Thyroid gland (tissue), 4 donors: ENCODE measurements around the gene GNB5. TPM values are rescaled to one million over a fixed set of nuclear protein-coding genes. Genes with fewer than 3 reads are reported as not detected.

Experiments used
- DNase-seq, 2 donors: peaks; one replicate each; pipeline ENCODE4 v3.0.0-alpha.2; 2019
- H3K27ac ChIP-seq, 3 donors: fragments of 200-600 bp; sonication (generic); 1 replicate in 2 of 3; 2 replicates in 1 of 3; pipeline ENCODE4 v1.5.1; 2016 to 2019; ENCODE audit warnings: mild to moderate bottlenecking in 1 of 3, moderate library complexity in 1 of 3
- H3K27me3 ChIP-seq: fragments of 200-600 bp; sonication (generic); one replicate; pipeline ENCODE4 v1.5.1; 2019
- H3K36me3 ChIP-seq, 2 donors: fragments of 200-600 bp; sonication (generic); one replicate each; pipeline ENCODE4 v1.5.1; 2016 to 2019
- H3K4me1 ChIP-seq, 2 donors: fragments of 200-600 bp; sonication (generic); one replicate each; pipeline ENCODE4 v1.5.1; 2017 to 2019
- H3K4me3 ChIP-seq, 3 donors: fragments of 200-600 bp; sonication (generic); replicated peaks in 1 of 3; 1 replicate in 2 of 3; 2 replicates in 1 of 3; pipeline ENCODE4 v1.5.1; 2016; ENCODE audit warnings: mild to moderate bottlenecking in 1 of 3
- H3K9me3 ChIP-seq: fragments of 200-600 bp; sonication (generic); one replicate; pipeline ENCODE4 v1.5.1; 2017
- CTCF ChIP-seq, 6 experiments: fragments of 200-600 bp in 3 of 6; fragments of 450-650 bp in 3 of 6; sonication (generic) in 3 of 6; IDR thresholded peaks; one replicate each; pipeline ENCODE4 v1.5.1; 2016 to 2019; ENCODE audit warnings: antibody characterized with exemption in 6 of 6, mild to moderate bottlenecking in 2 of 6, inconsistent platforms in 1 of 6, moderate library complexity in 1 of 6
- POLR2A ChIP-seq, 2 donors: fragments of 450-650 bp; IDR thresholded peaks; one replicate each; pipeline ENCODE4 v1.6.1; 2017; ENCODE audit warnings: antibody characterized with exemption in 2 of 2, mild to moderate bottlenecking in 2 of 2, moderate library complexity in 1 of 2
- WGBS, 2 donors: methylation state at CpG; one replicate each; pipeline ENCODE4 v1.1.5; 2017; 5-methylcytosine and 5-hydroxymethylcytosine counted together
- intact Hi-C: fragments of 100-400 bp; cut with DNase I; formaldehyde crosslinking; loops from one replicate; pipeline ENCODE4 v1.15.1; 2023
- total RNA-seq, 4 donors: library from RNA; depleted of rRNA; stranded (reverse); fragments of >200 nt; gene quantifications; one replicate each; pipeline ENCODE4 v1.2.3, GENCODE V29; 2016

GNB5 gene
- total RNA-seq, 4 donors from 2014 or later, result 49.6 to 62.1 (median 54.4) TPM

GRCh38 chr15:52234596-52235541, 43.7 kb upstream of the GNB5 start:
- intact Hi-C loops, result no loop called here
- no peak overlapping the region for H3K27ac ChIP-seq
- DNase-seq, result no peak
- no peak for TF ChIP-seq POLR2A (IDR thresholded peaks at IDR 0.05)
- TF ChIP-seq CTCF (IDR thresholded peaks at IDR 0.05), result no peak
- peaks cover 26 to 46% of the 10 kb centered on the region in 2 donors for H3K36me3 ChIP-seq
- H3K27me3 ChIP-seq, result no peaks in the 10 kb centered on the region
- no peaks in the 10 kb centered on the region for H3K9me3 ChIP-seq
- no peaks in the 10 kb centered on the region for H3K4me1 ChIP-seq
- H3K4me3 ChIP-seq, result no peak overlapping the region
- WGBS, 2 donors, result 72 to 75% methylated on average over 15 to 17 of the region's 17 CpGs

GRCh38 chr15:52233405-52233804, 42.2 kb upstream of the GNB5 start:
- TF ChIP-seq CTCF (IDR thresholded peaks at IDR 0.05), result no peak
- no peak for TF ChIP-seq POLR2A (IDR thresholded peaks at IDR 0.05)
- Histone ChIP-seq H3K36me3 (peaks cover 17 to 35% of the 10 kb centered on the region in 2 donors), H3K27ac (no peak overlapping the region), H3K27me3 (no peaks in the 10 kb centered on the region), H3K4me3 (no peak overlapping the region), H3K9me3 (no peaks in the 10 kb centered on the region), H3K4me1 (no peaks in the 10 kb centered on the region)
- 76 to 84% methylated on average over 4 of the region's 4 CpGs for WGBS, 2 donors
- no peak for DNase-seq
- intact Hi-C loops, result no loop called here

GRCh38 chr15:52232327-52232726, 41.1 kb upstream of the GNB5 start:
- Histone ChIP-seq H3K27ac (no peak overlapping the region), H3K27me3 (no peaks in the 10 kb centered on the region), H3K9me3 (no peaks in the 10 kb centered on the region), H3K4me3 (no peak overlapping the region), H3K4me1 (no peaks in the 10 kb centered on the region), H3K36me3 (peaks cover 13 to 28% of the 10 kb centered on the region in 2 donors)
- TF ChIP-seq POLR2A (IDR thresholded peaks at IDR 0.05), result no peak
- no peak for TF ChIP-seq CTCF (IDR thresholded peaks at IDR 0.05)
- intact Hi-C loops, result no loop called here
- DNase-seq, result no peak
- WGBS, 2 donors, result 75 to 76% methylated on average over 1 of the region's 1 CpG

- Histone ChIP-seq H3K36me3 (peaks cover 13 to 14% of the 10 kb centered on the region in 2 donors), H3K9me3 (no peaks in the 10 kb centered on the region), H3K27ac (no peak overlapping the region), H3K27me3 (no peaks in the 10 kb centered on the region), H3K4me3 (no peak overlapping the region), H3K4me1 (no peaks in the 10 kb centered on the region)
- no peak for TF ChIP-seq CTCF (IDR thresholded peaks at IDR 0.05)
- no peak for TF ChIP-seq POLR2A (IDR thresholded peaks at IDR 0.05)
- no peak for DNase-seq
- intact Hi-C loops, result no loop called here
- WGBS, 2 donors, result 85 to 93% methylated on average over 1 of the region's 1 CpG
These were observed 38.9 kb upstream of the GNB5 start for GRCh38 chr15:52230073-52230472.

GRCh38 chr15:52228921-52229320, 37.7 kb upstream of the GNB5 start:
- Histone ChIP-seq H3K4me1 (no peaks in the 10 kb centered on the region), H3K9me3 (no peaks in the 10 kb centered on the region), H3K27ac (no peak overlapping the region), H3K27me3 (no peaks in the 10 kb centered on the region), H3K4me3 (no peak overlapping the region), H3K36me3 (peaks cover 8 to 17% of the 10 kb centered on the region in 2 donors)
- 71 to 75% methylated on average over 8 of the region's 8 CpGs for WGBS, 2 donors
- DNase-seq, result peak; percentile 26 to 48
- TF ChIP-seq POLR2A (IDR thresholded peaks at IDR 0.05) (no peak), CTCF (IDR thresholded peaks at IDR 0.05) (no peak)
- intact Hi-C loops, result no loop called here
